ENCODE data around the gene PGBD1. TPM values are rescaled to one million over a fixed set of nuclear protein-coding genes. Genes with fewer than 3 reads are reported as not detected.

Gene PGBD1
- total and polyA plus RNA-seq, 2 of the 13 experiments (the other 11 are each of a cell fraction or from before 2014, with no cell fraction given), result 3.6 to 6.9 TPM

- TF ChIP-seq SOX6 (IDR thresholded peaks at IDR 0.05) (no peak), SOX6 (CRISPR knock-in tag; IDR thresholded peaks at IDR 0.05) (peak; percentile 89), ARID5B (CRISPR knock-in tag; IDR thresholded peaks at IDR 0.05) (peak; percentile 74), ESRRA (CRISPR knock-in tag; IDR thresholded peaks at IDR 0.05; ENCODE audit: low read depth) (peak; percentile 39; the same call in 1 of the 2 replicates), ZNF780A (CRISPR knock-in tag; IDR thresholded peaks at IDR 0.05) (peak; percentile 58; the same call in 1 of the 2 replicates), HNF4A (CRISPR knock-in tag; IDR thresholded peaks at IDR 0.05) (peak; percentile 42; the same call in 1 of the 2 replicates), SIX1 (CRISPR knock-in tag; IDR thresholded peaks at IDR 0.05; ENCODE audit: borderline replicate concordance) (peak; percentile 75; the same call in 1 of the 2 replicates), ZC3H13 (CRISPR knock-in tag; IDR thresholded peaks at IDR 0.05) (no peak), SOX5 (CRISPR knock-in tag; IDR thresholded peaks at IDR 0.05; ENCODE audit: borderline replicate concordance) (peak; percentile 69; the same call in 1 of the 2 replicates), SOX13 (IDR thresholded peaks at IDR 0.05) (no peak), SOX13 (CRISPR knock-in tag; conservative IDR thresholded peaks at IDR 0.05 in 1 of 2, IDR thresholded peaks at IDR 0.05 in 1 of 2) (peak in 1 of 2 experiments; percentile 80; a peak in 2 of 4 replicates), FOXP1 (IDR thresholded peaks at IDR 0.05) (no peak), FOXP1 (CRISPR knock-in tag; IDR thresholded peaks at IDR 0.05) (peak; percentile 93), CEBPZ (IDR thresholded peaks at IDR 0.05; ENCODE audit: low read length) (no peak)
- TF ChIP-seq, protein P1, sequence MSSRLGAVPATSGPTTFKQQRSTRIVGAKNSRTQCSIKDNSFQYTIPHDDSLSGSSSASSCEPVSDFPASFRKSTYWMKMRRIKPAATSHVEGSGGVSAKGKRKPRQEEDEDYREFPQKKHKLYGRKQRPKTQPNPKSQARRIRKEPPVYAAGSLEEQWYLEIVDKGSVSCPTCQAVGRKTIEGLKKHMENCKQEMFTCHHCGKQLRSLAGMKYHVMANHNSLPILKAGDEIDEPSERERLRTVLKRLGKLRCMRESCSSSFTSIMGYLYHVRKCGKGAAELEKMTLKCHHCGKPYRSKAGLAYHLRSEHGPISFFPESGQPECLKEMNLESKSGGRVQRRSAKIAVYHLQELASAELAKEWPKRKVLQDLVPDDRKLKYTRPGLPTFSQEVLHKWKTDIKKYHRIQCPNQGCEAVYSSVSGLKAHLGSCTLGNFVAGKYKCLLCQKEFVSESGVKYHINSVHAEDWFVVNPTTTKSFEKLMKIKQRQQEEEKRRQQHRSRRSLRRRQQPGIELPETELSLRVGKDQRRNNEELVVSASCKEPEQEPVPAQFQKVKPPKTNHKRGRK (CRISPR knock-in tag; IDR thresholded peaks at IDR 0.05), result no peak
- TF ChIP-seq, protein P2, sequence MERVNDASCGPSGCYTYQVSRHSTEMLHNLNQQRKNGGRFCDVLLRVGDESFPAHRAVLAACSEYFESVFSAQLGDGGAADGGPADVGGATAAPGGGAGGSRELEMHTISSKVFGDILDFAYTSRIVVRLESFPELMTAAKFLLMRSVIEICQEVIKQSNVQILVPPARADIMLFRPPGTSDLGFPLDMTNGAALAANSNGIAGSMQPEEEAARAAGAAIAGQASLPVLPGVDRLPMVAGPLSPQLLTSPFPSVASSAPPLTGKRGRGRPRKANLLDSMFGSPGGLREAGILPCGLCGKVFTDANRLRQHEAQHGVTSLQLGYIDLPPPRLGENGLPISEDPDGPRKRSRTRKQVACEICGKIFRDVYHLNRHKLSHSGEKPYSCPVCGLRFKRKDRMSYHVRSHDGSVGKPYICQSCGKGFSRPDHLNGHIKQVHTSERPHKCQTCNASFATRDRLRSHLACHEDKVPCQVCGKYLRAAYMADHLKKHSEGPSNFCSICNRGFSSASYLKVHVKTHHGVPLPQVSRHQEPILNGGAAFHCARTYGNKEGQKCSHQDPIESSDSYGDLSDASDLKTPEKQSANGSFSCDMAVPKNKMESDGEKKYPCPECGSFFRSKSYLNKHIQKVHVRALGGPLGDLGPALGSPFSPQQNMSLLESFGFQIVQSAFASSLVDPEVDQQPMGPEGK (CRISPR knock-in tag; IDR thresholded peaks at IDR 0.05), result peak; percentile 27; the same call in 1 of the 2 replicates
- TF ChIP-seq, protein P3, sequence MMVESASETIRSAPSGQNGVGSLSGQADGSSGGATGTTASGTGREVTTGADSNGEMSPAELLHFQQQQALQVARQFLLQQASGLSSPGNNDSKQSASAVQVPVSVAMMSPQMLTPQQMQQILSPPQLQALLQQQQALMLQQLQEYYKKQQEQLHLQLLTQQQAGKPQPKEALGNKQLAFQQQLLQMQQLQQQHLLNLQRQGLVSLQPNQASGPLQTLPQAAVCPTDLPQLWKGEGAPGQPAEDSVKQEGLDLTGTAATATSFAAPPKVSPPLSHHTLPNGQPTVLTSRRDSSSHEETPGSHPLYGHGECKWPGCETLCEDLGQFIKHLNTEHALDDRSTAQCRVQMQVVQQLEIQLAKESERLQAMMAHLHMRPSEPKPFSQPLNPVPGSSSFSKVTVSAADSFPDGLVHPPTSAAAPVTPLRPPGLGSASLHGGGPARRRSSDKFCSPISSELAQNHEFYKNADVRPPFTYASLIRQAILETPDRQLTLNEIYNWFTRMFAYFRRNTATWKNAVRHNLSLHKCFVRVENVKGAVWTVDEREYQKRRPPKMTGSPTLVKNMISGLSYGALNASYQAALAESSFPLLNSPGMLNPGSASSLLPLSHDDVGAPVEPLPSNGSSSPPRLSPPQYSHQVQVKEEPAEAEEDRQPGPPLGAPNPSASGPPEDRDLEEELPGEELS (CRISPR knock-in tag; IDR thresholded peaks at IDR 0.05), result peak; percentile 94
Observed at GRCh38 chr6:28322661-28323060, 41.3 kb downstream of the PGBD1 start (continued).

Data from HepG2 (cell line).